MM.1S (cell line): ENCODE results near the gene TRAPPC1.

ENCODE experiments used
- DNase-seq: peaks from one replicate; pipeline ENCODE4 v3.0.0-alpha.2; 2015
- H2AFZ ChIP-seq: fragments of 300-600 bp; sonication (generic); 2 replicates; pipeline ENCODE4 v1.6.0; 2016; ENCODE audit warnings: antibody characterized with exemption, low read length
- H3F3A ChIP-seq: fragments of 300-600 bp; sonication (generic); 2 replicates; pipeline ENCODE4 v1.6.1; 2016; ENCODE audit warnings: mild to moderate bottlenecking, antibody characterized with exemption, low read length, moderate library complexity, mixed read lengths; ENCODE audit not compliant: insufficient read depth
- H3K27ac ChIP-seq: fragments of 300-600 bp; sonication (generic); 2 replicates; pipeline ENCODE4 v1.5.1; 2016; ENCODE audit warnings: mild to moderate bottlenecking, low read length
- H3K27me3 ChIP-seq: fragments of 300-600 bp; sonication (generic); replicated peaks from 2 replicates; pipeline ENCODE4 v1.6.0; 2016; ENCODE audit warnings: low read length; ENCODE audit not compliant: insufficient read depth
- H3K36me3 ChIP-seq: fragments of 300-600 bp; sonication (generic); replicated peaks from 2 replicates; pipeline ENCODE4 v1.6.1; 2016; ENCODE audit warnings: mild to moderate bottlenecking, low read length, mixed read lengths; ENCODE audit not compliant: insufficient read depth
- H3K4me1 ChIP-seq: fragments of 300-600 bp; sonication (generic); 2 replicates; pipeline ENCODE4 v1.6.1; 2016; ENCODE audit warnings: low read length, mixed read lengths
- H3K4me2 ChIP-seq: fragments of 300-600 bp; sonication (generic); 2 replicates; pipeline ENCODE4 v1.6.0; 2016; ENCODE audit warnings: low read depth, low read length
- H3K4me3 ChIP-seq: fragments of 300-600 bp; sonication (generic); 2 replicates; pipeline ENCODE4 v1.5.1; 2016; ENCODE audit warnings: low read length, mixed read lengths
- H3K79me2 ChIP-seq: fragments of 300-600 bp; sonication (generic); 2 replicates; pipeline ENCODE4 v1.6.1; 2016; ENCODE audit warnings: mixed run types, low read length, mixed read lengths
- H3K9ac ChIP-seq: fragments of 300-600 bp; sonication (generic); 2 replicates; pipeline ENCODE4 v1.6.1; 2016; ENCODE audit warnings: low read length, mixed read lengths
- H3K9me2 ChIP-seq: fragments of 300-600 bp; sonication (generic); replicated peaks from 2 replicates; pipeline ENCODE4 v1.6.1; 2016; ENCODE audit warnings: mild to moderate bottlenecking, low read length, mixed read lengths; ENCODE audit not compliant: insufficient read depth
- H3K9me3 ChIP-seq: fragments of 300-600 bp; sonication (generic); replicated peaks from 2 replicates; pipeline ENCODE4 v1.6.1; 2016; ENCODE audit warnings: mild to moderate bottlenecking, low read length, mixed read lengths; ENCODE audit not compliant: insufficient read depth
- H4K20me1 ChIP-seq: fragments of 300-600 bp; sonication (generic); 2 replicates; pipeline ENCODE4 v1.6.1; 2016; ENCODE audit warnings: mild to moderate bottlenecking, low read length, moderate library complexity, mixed read lengths; ENCODE audit not compliant: insufficient read depth
- EZH2 ChIP-seq: fragments of 300-600 bp; sonication (generic); optimal IDR thresholded peaks from 2 replicates; pipeline ENCODE3; 2017; ENCODE audit warnings: low read depth, mild to moderate bottlenecking, antibody characterized with exemption, low read length, mixed read lengths
- EZH2phosphoT487 ChIP-seq: fragments of 300-600 bp; sonication (generic); IDR thresholded peaks from 2 replicates; pipeline ENCODE4 v1.6.1; 2018; ENCODE audit warnings: antibody characterized with exemption, low read length
- TF ChIP-seq, protein P1 (sequence below): fragments of 300-600 bp; sonication (generic); IDR thresholded peaks from 2 replicates; pipeline ENCODE4 v1.5.1; 2016; ENCODE audit warnings: antibody characterized with exemption, low read length, mixed read lengths

TRAPPC1 gene

DNA sequence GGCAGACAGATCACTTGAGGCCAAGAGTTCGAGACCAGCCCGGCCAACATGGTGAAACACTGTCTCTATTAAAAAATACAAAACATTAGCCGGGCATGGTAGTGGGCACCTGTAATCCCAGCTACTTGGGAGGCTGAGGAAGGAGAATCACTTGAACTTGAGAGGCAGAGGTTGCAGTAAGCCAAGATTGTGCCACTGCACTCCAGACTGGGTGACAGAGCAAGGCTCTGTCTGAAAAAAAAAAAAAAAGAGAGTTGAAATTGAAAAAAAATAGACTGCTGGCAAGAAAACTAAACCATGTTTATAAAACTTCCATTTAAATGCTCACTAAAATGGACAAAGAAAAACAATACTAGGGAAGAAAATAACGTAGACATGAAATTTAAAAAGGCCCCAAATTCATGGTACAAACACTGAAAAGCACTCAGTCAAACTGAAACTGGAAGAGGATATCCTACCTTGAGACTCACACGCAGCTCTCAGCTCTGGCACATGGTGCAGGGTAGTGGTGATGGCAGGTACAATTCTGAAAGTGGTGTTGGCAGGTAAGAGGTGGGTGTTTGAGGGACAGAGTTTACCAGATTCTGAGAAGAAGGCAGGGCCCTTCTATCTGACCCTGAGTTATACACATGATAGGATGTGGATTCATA lies 19.5 kb upstream of the TRAPPC1 start:
- TF ChIP-seq EZH2phosphoT487 (no peak), EZH2 (no peak)
- TF ChIP-seq, protein P1, sequence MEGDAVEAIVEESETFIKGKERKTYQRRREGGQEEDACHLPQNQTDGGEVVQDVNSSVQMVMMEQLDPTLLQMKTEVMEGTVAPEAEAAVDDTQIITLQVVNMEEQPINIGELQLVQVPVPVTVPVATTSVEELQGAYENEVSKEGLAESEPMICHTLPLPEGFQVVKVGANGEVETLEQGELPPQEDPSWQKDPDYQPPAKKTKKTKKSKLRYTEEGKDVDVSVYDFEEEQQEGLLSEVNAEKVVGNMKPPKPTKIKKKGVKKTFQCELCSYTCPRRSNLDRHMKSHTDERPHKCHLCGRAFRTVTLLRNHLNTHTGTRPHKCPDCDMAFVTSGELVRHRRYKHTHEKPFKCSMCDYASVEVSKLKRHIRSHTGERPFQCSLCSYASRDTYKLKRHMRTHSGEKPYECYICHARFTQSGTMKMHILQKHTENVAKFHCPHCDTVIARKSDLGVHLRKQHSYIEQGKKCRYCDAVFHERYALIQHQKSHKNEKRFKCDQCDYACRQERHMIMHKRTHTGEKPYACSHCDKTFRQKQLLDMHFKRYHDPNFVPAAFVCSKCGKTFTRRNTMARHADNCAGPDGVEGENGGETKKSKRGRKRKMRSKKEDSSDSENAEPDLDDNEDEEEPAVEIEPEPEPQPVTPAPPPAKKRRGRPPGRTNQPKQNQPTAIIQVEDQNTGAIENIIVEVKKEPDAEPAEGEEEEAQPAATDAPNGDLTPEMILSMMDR: no peak
- peak overlapping the region; percentile 38 for H3K4me2 ChIP-seq
- peak overlapping the region; percentile 27 for H2AFZ ChIP-seq
- no peaks in the 10 kb centered on the region for H3K36me3 ChIP-seq
- no peaks in the 10 kb centered on the region for H3K9me2 ChIP-seq
- peak overlapping the region; percentile 22; the same call in 1 of the 2 replicates for H3K9ac ChIP-seq
- no peaks in the 10 kb centered on the region for H4K20me1 ChIP-seq
- H3F3A ChIP-seq: no peaks in the 10 kb centered on the region
- peaks cover 10% of the 10 kb centered on the region for H3K4me1 ChIP-seq
- DNase-seq: peak; percentile 79
- peak overlapping the region; percentile 50 for H3K27ac ChIP-seq
- no peaks in the 10 kb centered on the region for H3K79me2 ChIP-seq
- no peak overlapping the region for H3K4me3 ChIP-seq
- H3K9me3 ChIP-seq: no peaks in the 10 kb centered on the region
- H3K27me3 ChIP-seq: no peaks in the 10 kb centered on the region; the same call in 1 of the 2 replicates

DNA sequence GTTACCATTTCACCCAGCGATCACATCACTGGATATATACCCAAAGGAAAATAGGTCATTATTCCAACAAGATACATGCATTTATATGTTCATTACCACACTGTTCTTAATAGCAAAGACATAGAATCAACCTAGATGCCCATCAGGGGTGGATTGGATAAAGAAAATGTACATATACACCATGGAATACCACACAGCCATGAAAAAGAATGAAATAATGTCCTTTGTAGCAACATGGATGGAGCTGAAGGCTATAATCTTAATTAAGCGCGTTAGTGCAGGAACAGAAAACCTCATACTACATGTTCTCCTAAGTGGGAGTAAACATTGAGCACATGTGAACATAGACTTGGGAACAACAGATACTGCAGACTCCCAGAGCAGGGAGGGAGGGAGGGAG lies 18.8 kb upstream of the TRAPPC1 start:
- Histone ChIP-seq H3K36me3 (no peaks in the 10 kb centered on the region), H3K9me2 (no peaks in the 10 kb centered on the region), H3K4me1 (peaks cover 10% of the 10 kb centered on the region), H3K4me3 (no peak overlapping the region), H3K27ac (no peak overlapping the region), H4K20me1 (no peaks in the 10 kb centered on the region), H3K9me3 (no peaks in the 10 kb centered on the region), H3K27me3 (no peaks in the 10 kb centered on the region), H3F3A (no peaks in the 10 kb centered on the region), H3K9ac (no peak overlapping the region), H3K4me2 (no peak overlapping the region), H3K79me2 (no peaks in the 10 kb centered on the region), H2AFZ (no peak overlapping the region)
- TF ChIP-seq EZH2phosphoT487 (no peak), EZH2 (no peak)
- TF ChIP-seq, protein P1: no peak
- no peak for DNase-seq

DNA sequence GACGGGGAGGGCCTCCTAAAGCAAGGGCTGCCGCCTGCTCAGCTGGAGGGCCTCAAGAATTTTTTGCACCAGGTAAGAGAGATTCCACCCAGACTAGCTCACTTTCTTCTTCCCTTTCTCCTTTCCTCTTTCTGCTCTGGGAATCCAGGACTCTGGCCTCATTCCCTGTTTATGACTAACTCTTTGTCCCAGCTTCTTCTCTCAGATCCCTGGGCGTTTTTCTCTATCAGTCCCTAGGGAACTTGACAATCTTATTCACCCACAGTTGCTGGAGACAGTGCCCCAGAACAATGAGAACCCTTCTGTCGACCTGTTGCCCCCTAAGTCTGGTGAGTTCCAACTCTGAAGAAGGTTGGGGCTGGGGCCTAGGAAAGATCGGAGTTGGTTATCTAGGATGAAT lies 15.9 kb upstream of the TRAPPC1 start:
- TF ChIP-seq EZH2: no peak
- TF ChIP-seq EZH2phosphoT487: no peak
- TF ChIP-seq, protein P1: no peak
- H3F3A ChIP-seq: no peaks in the 10 kb centered on the region
- DNase-seq: no peak
- no peak overlapping the region for H3K27ac ChIP-seq
- H2AFZ ChIP-seq: no peak overlapping the region
- no peaks in the 10 kb centered on the region for H3K79me2 ChIP-seq
- no peak overlapping the region for H3K4me3 ChIP-seq
- H4K20me1 ChIP-seq: no peaks in the 10 kb centered on the region
- no peaks in the 10 kb centered on the region for H3K9me2 ChIP-seq
- no peaks in the 10 kb centered on the region for H3K36me3 ChIP-seq
- no peaks in the 10 kb centered on the region for H3K9me3 ChIP-seq
- no peak overlapping the region for H3K4me2 ChIP-seq
- no peaks in the 10 kb centered on the region for H3K27me3 ChIP-seq
- H3K4me1 ChIP-seq: peaks cover 10% of the 10 kb centered on the region
- H3K9ac ChIP-seq: no peak overlapping the region
